SK-N-MC (cell line): ENCODE measurements around the gene SYNC.

Source experiments
- EZH2 ChIP-seq: fragments of 200-600 bp; sonication (generic); IDR thresholded peaks from one replicate; pipeline ENCODE4 v1.6.1; 2017; ENCODE audit warnings: antibody characterized with exemption
- POLR2AphosphoS5 ChIP-seq: IDR thresholded peaks from 2 replicates; pipeline ENCODE4 v1.6.1; 2012; ENCODE audit warnings: mild to moderate bottlenecking, low read depth, low read length, borderline replicate concordance

DNA sequence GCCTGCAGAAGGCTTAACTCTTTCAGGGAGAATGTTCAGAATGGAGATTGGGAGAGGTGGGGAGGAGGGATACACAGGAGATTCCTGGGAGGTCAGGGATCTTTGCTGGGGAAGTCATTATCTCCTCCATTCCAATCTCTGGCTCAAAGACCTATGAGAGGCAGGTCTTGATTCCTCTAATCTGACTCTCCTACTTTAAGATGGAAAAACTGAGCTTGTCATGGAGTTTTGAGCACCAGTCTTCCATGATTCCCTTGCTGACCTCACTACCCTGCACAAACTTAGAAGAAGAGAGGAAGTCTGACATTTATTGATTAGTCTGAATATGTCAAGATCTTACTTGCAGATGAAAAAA, 41.5 kb upstream of the SYNC start:
- no peak for TF ChIP-seq POLR2AphosphoS5
- TF ChIP-seq EZH2 = no peak
